ENCODE measurements around the gene POLH. TPM values are rescaled to one million over a fixed set of nuclear protein-coding genes. Genes with fewer than 3 reads are reported as not detected.

The POLH gene
- total and polyA plus RNA-seq, 2 donors (not counting 3 experiments of a cell fraction or from before 2014, with no cell fraction given): 9.3 to 36.6 TPM

DNA sequence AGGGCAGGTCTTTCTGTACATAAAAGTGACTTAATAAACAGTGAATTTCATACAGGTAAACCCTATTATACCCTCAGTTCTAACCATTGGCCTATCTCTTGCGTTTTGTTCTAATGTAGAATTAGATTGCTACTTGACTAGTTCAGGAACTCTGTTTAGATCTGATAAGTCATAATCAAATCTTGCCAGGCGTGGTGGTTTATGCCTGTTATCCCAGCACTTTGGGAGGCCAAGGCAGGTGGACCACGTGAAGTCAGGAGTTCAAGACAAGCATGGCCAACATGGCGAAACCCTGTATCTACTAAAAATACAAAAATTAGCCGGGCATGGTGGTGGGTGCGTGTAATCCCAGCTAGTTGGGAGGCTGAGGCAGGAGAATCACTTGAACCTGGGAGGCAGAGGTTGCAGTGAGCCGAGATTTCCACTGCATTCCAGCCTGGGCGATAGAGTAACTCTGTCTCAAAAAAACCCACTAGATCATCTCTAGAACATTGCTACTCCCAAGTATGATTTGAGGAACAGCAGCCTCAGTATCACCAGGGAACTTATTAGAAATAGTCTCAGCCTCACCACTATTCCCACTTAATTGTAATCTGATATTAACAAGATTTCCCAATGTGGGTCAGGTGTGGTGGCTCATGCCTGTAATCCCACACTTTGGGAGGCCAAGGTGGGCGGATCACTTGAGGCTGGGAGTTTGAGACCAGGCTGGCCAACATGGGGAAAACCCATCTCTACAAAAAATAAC lies 40.9 kb downstream of the POLH start:
- Histone ChIP-seq H4K20me1 (replicated peaks; ENCODE audit: control insufficient read depth, extremely low read depth, insufficient read depth, low read length) (no peaks in the 10 kb centered on the region), H3K9me3 (replicated peaks; ENCODE audit: control insufficient read depth, insufficient read depth, low read length) (no peaks in the 10 kb centered on the region), H2AFZ (ENCODE audit: low read depth, low read length) (no peak overlapping the region), H3K36me3 (ENCODE audit: control insufficient read depth in 2 of 2, extremely low read depth in 1 of 2, insufficient read depth in 2 of 2, low read length in 2 of 2) (peaks cover 5 to 22% of the 10 kb centered on the region in 2 experiments), H3K4me2 (ENCODE audit: insufficient read depth, low read length) (no peak overlapping the region), H3K9ac (replicated peaks; ENCODE audit: extremely low read depth, insufficient read depth, low read length) (no peak overlapping the region), H3K4me1 (ENCODE audit: control insufficient read depth, extremely low read depth, insufficient read depth, low read length) (no peaks in the 10 kb centered on the region), H3K79me2 (ENCODE audit: control insufficient read depth, insufficient read depth, low read length) (no peaks in the 10 kb centered on the region), H3K9me1 (replicated peaks; ENCODE audit: control insufficient read depth, extremely low read depth, insufficient read depth, low read length) (no peaks in the 10 kb centered on the region), H3K27me3 (ENCODE audit: control insufficient read depth in 2 of 2, insufficient read depth in 2 of 2, low read length in 2 of 2) (no peaks in the 10 kb centered on the region), H3K4me3 (replicated peaks in 1 of 3; ENCODE audit: insufficient read depth in 1 of 3, low read depth in 1 of 3, low read length in 3 of 3) (no peak overlapping the region), H3K27ac (ENCODE audit: insufficient read depth, low read depth, low read length) (no peak overlapping the region)
- TF ChIP-seq EZH2 (IDR thresholded peaks at IDR 0.05; ENCODE audit: borderline replicate concordance, low read depth, low read length, severe bottlenecking) (no peak), MYC (IDR thresholded peaks at IDR 0.05; ENCODE audit: low read depth, low read length) (no peak), POLR2A (IDR thresholded peaks at IDR 0.05; ENCODE audit: low read depth, low read length) (no peak), JUN (IDR thresholded peaks at IDR 0.05; ENCODE audit: borderline replicate concordance, insufficient read depth, insufficient read length, low read depth) (no peak), POLR2AphosphoS5 (IDR thresholded peaks at IDR 0.05; ENCODE audit: insufficient read depth, low read depth, low read length) (no peak), GATA2 (IDR thresholded peaks at IDR 0.05; ENCODE audit: insufficient read depth, insufficient read length, low read depth, low read length) (no peak), FOS (IDR thresholded peaks at IDR 0.05; ENCODE audit: borderline replicate concordance, insufficient read depth, low read length) (no peak)
- TF ChIP-seq, protein P1, sequence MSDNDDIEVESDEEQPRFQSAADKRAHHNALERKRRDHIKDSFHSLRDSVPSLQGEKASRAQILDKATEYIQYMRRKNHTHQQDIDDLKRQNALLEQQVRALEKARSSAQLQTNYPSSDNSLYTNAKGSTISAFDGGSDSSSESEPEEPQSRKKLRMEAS (IDR thresholded peaks at IDR 0.05; ENCODE audit: insufficient read depth, insufficient read length): no peak
- TF ChIP-seq, protein P2, sequence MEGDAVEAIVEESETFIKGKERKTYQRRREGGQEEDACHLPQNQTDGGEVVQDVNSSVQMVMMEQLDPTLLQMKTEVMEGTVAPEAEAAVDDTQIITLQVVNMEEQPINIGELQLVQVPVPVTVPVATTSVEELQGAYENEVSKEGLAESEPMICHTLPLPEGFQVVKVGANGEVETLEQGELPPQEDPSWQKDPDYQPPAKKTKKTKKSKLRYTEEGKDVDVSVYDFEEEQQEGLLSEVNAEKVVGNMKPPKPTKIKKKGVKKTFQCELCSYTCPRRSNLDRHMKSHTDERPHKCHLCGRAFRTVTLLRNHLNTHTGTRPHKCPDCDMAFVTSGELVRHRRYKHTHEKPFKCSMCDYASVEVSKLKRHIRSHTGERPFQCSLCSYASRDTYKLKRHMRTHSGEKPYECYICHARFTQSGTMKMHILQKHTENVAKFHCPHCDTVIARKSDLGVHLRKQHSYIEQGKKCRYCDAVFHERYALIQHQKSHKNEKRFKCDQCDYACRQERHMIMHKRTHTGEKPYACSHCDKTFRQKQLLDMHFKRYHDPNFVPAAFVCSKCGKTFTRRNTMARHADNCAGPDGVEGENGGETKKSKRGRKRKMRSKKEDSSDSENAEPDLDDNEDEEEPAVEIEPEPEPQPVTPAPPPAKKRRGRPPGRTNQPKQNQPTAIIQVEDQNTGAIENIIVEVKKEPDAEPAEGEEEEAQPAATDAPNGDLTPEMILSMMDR (IDR thresholded peaks at IDR 0.05; ENCODE audit: extremely low read depth in 1 of 2, insufficient read depth in 1 of 2, low read depth in 1 of 2, low read length in 2 of 2): no peak
- dilution Hi-C loops (cut with MboI; ENCODE audit: extremely low pct_ligation_motif_present, low sequenced_read_pairs) (no loop called here), intact Hi-C loops (cut with micrococcal nuclease) (no loop called here)
- no peak for FAIRE-seq
- no peak for DNase-seq (ENCODE audit: low read depth, low spot score)
- ChIA-PET CTCF (no interaction called here), POLR2A (interaction anchor here (0.6 kb wide), 1 partner anchor 121 kb away, joined by 3 read pairs; no protein-coding TSS in a partner anchor)
- no TSS peak for BruUV-seq (replicated peaks)
